Astrocyte (in vitro differentiated cells and primary cell): Measurements from ENCODE around the gene STK32B.

Experiments
- CTCF ChIP-seq: IDR thresholded peaks from 2 replicates; pipeline ENCODE4 v1.5.1; 2011; ENCODE audit warnings: low read depth, mild to moderate bottlenecking, inconsistent platforms, low read length, moderate library complexity; ENCODE audit not compliant: insufficient read depth
- EZH2 ChIP-seq: IDR thresholded peaks from 2 replicates; pipeline ENCODE4 v1.6.1; 2012; ENCODE audit warnings: mild to moderate bottlenecking, low read length, inconsistent platforms; ENCODE audit not compliant: insufficient read depth

- TF ChIP-seq CTCF (no peak), EZH2 (no peak)
Measured at GRCh38 chr4:5212255-5213013, 161.2 kb downstream of the STK32B start.
